GM18499 (cell line): ENCODE data around the gene LY86.
A peak's percentile ranks its signal among the peaks of the same experiment; 100 is the strongest.

Experiments
- ATAC-seq: cut with Tn5 transposase; IDR thresholded peaks from one replicate; pipeline ENCODE4 v1.9.1; 2021; ENCODE audit warnings: moderate number of reproducible peaks; ENCODE audit not compliant: insufficient read depth, unreplicated experiment

LY86 gene

GRCh38 chr6:6676910-6677441 lies 88.5 kb downstream of the LY86 start:
- ATAC-seq, result no peak

GRCh38 chr6:6678185-6678671 lies 89.7 kb downstream of the LY86 start:
- ATAC-seq, result no peak

DNA sequence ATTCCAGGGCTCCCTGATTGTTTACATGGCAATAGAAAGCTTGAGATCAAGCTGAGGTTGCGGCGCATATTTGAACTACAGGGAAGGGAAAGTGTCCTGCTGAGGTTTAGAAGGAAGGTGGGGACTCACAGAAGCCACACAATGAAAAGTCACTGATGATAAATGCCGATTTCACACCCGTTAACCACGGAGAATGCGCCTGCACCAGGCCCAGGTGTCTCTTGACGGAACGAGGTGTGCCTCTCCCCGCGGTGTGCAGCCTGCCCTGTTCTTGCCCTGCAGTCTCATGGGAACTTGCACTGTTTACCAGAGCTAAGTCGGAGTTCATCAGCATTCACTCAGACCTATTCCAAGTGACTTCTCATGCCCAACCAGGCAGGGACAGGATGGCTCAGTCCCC lies 90.3 kb downstream of the LY86 start:
- no peak for ATAC-seq

DNA sequence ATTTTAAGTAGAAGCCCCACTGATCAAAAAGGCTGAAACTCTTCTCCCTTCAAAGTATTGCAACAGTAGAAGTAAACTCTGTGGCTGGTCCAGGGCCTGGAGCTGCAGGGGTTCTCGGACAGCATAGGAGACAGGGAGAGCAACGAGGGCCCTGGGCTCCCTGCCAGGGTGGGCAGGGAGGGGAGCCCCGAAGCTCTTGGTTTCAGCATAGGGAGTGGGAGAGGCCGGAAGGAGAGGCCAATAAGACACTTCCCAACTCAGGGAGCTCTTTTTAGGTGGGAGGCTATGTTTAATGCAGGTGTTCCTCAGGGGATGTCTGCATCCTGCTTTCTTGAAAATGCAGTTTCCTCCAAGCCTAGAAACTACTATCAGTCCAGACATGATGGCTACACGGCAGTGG lies 91.1 kb downstream of the LY86 start:
- ATAC-seq, result no peak

DNA sequence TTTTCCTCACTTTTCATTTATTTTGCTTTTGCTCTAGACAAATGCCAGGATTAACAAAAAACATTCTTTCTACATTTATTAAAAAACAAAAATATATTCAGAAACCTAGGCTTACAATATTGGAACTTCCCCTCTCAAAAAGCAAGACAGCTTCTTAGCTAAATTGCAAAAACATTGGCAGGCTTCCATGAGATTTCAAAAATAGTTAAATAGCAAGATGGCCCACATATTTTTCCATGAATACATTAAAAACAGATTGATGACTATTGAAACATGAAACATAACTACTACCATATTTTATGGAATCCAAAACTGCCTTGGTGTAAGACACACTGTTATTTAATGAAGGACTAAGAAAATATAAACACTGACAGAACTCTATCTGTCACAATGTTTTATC lies 92.0 kb downstream of the LY86 start:
- ATAC-seq, result no peak

DNA sequence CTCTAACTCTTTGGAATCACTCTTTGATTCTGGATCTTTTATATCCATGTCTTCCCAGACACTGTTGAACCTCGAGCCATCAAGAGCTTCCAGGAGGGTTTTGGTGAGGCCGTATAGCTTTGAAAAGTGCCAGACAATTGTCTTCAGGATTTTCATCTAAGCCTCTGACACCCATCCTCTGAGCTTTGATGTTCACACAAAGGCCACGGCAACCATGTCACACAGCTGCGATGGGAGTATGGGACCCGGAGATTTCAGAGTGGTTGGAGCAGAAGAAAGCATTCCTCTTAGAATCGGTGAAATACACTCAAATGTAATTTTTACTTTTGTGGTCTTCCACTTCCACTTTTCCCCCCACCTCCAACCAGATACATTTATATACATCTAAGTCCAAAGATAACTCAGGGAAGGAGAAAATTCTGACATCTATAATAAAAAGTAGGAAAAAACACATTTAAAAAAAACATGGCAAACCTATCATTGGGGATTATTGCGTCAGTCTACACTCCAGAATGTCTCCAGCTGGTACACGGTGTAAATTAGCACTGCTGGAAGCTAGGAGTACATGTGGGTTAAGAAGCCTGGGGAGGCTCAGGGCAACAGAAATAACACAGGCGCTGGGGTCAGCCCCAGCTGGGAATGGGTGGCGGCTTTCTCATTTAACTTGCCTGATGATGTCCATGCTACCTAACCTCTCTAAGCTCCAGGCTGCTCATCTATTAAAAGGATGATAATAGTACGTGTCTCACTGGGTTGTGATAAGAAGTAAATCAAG lies 92.7 kb downstream of the LY86 start:
- no peak for ATAC-seq

DNA sequence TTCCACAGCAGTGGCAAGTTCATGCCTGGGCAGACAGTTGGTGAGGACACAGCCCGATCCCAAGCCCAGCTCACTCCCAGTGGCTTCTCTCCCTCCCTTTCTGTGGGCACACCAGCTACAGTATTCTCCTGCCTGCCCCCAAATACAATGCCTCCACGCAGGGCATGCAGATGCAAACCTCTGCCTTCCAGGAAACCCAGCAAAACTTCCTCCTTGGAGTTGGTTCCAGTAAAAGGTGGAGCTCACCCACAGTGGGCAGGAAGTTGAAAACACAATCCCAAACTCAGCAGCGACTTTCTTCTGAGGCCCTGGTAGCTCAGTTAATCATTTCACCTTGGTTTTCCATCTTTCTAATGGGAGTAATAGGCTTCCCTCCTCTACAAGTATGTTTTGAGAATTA lies 93.7 kb downstream of the LY86 start:
- no peak for ATAC-seq

GRCh38 chr6:6683969-6684833 lies 95.7 kb downstream of the LY86 start:
- ATAC-seq, result peak; percentile 80

- no peak for ATAC-seq
Observed at GRCh38 chr6:6685249-6686040, 96.9 kb downstream of the LY86 start.

DNA sequence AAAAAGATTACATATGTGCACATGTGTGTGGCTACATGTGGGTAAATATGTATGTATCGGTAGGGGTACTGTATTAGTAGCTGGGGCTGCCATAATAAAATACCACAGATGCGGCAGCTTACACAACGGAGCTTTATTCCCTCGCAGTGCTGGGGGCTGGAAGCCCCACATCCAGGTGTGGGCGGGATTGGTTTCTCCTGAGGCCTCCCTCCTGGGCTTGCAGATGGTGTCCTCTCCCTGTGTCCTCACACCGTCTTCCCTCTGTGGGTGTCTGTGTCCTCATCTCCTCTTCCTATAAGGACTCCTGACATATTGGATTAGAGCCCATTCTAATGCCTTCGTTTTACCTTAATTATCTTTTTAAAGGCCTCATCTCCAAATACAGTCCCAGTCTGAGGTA lies 97.7 kb downstream of the LY86 start:
- ATAC-seq, result no peak

DNA sequence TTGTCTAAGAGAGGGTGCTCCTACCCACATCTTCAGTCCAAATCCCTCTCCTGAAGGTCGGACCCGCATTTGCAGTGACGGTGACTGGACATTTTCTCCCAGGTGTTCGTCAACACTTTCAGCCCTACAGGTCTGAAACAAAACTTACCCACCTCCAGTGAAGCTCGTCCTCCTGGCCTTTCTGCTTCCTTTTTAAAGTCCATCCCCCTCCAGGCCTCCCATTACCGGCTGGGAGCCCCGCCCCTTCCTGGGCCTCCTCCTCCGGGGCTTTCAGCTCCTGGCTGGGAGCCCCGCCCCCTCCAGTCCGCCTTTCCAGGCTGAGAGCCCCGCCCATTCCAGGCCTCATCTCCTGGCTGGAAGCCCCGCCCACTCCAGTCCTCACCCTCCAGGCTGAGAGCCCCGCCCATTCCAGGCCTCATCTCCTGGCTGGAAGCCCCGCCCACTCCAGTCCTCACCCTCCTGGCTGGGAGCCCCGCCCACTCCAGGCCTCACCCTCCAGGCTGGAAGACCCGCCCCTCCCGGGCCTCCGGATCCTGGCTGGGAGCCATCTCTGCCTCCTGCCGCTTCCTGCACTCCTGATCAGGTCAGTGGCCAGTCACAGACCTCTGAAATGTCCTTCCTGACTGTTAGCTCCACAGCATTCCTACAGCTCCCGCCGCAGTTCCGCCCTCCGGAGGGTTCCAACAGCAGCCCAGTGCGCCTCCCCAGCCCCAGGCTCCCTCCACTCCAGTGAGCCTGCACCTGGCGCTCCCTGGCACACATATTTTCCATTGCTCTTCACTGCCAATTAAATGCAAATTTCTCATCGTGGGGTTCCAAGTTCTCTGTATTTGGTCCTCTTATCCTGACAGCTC lies 98.5 kb downstream of the LY86 start:
- ATAC-seq, result no peak

GRCh38 chr6:6688283-6688682 lies 99.8 kb downstream of the LY86 start:
- no peak for ATAC-seq

DNA sequence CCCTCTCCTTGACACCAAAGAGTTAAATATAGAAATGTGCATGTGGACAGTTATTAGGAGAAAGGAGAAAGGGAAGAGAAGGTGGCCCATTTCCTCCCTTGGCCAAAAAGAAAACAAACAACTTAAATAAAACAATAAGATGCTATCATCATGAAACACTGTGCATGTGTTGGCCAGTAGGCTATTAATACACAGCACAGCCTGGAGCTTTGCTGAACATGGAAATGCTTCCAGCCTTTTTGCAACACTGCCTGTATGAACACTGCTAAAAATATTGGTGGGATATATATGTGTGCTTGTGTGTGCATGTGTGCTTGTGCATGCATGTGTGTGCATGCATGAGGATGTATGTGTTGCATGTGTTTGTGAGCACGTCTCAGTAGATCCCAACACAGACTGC lies 100.4 kb downstream of the LY86 start:
- ATAC-seq, result no peak

- ATAC-seq, result no peak
Observed at GRCh38 chr6:6689400-6690143, 101.1 kb downstream of the LY86 start.

GRCh38 chr6:6690144-6690483 lies 101.6 kb downstream of the LY86 start:
- ATAC-seq, result no peak

GRCh38 chr6:6694368-6694780 lies 105.9 kb downstream of the LY86 start:
- no peak for ATAC-seq

DNA sequence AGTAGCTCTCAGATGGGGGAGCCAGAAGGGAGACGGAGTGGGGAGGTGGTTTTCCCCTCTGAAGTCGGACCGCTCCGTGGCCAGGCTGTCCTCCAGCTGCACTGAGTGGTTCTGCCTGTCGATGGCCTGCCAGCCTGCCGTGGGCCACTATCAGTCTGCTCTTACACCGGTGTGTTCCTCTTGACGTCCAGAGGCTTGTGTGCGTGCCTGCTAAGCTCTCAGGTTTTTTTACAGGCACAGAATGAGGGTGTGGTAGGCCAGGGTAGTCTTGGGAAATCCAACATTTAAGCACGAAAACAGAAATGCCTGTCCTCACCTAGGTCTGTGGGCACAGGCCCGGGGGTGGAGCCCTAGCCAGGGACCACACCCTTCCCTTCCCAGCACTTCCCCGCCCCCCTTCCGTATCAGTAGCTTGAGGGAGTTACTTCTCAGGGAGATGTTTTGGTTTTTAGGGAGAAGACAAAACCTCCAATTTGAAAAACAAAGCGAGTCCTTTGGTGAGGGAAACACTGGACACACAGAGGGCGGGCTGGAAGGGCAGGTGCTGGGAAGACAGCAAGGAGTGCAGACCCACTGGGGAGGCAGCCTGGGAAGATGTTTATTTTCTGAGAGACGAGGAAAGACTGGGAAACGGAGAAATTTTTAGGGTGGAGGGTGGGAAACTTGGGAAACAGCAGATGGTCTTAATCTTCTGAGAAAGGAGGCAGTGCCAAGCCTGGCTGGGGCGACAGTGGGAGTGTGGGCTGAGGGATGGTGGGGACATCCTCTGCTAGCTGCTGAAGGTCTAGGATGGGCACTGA lies 106.5 kb downstream of the LY86 start:
- ATAC-seq, result no peak

- no peak for ATAC-seq
Observed at GRCh38 chr6:6695625-6696276, 107.2 kb downstream of the LY86 start.
